Fibroblast of gingiva (primary cell): Measurements from ENCODE around the gene KCNMA1.
A peak's percentile ranks its signal among the peaks of the same experiment; 100 is the strongest.

Source experiments
- DNase-seq: peaks from one replicate; pipeline ENCODE4 v3.0.0-alpha.2; 2011; ENCODE audit warnings: low read depth

Gene KCNMA1

GRCh38 chr10:76887223-76888010 is 750.2 kb downstream of the KCNMA1 start:
- no peak for DNase-seq

DNA sequence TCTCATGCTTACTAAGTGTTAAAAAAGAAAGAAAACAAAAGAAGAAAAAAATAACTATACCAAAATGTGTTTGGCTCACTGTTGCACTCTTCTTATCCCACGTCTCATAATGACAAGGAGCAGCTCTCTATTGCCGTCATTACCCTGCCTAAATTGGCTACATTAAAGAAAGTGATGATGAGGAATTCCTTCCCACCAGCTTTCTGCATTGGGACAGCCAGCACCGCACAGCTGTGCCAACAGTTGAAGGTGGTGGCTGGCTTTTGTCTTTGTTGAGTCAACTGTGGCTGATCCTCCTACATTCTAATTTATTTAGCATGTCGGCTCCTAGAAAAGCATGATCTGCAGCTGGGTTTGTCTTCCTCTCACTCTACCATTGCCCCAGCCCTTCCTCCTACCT is 751.8 kb downstream of the KCNMA1 start:
- no peak for DNase-seq

GRCh38 chr10:76884673-76885275 is 752.8 kb downstream of the KCNMA1 start:
- DNase-seq, result no peak

DNA sequence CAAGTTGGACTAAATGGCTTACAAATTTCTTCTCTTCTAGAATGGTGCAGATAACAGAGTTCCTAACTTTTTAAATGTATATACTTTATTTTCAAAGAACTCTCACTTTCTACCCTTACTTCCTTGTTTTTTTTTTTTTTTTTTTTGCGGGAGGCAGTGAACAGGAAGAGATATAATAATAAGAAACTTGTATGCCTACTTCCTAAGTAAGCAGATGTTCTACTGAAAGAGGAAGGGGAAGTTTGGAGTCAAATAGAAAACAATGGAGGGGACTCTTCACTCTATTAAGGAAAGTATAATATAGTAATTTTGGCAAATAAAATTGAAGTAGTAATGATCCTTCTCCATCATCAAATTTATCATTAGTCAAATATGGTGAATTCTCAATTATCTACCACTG is 754.0 kb downstream of the KCNMA1 start:
- no peak for DNase-seq

GRCh38 chr10:76882796-76883195 is 754.8 kb downstream of the KCNMA1 start:
- DNase-seq, result no peak

GRCh38 chr10:76882245-76882644 is 755.4 kb downstream of the KCNMA1 start:
- no peak for DNase-seq

GRCh38 chr10:76881477-76882220 is 756.0 kb downstream of the KCNMA1 start:
- DNase-seq, result peak; percentile 70

DNA sequence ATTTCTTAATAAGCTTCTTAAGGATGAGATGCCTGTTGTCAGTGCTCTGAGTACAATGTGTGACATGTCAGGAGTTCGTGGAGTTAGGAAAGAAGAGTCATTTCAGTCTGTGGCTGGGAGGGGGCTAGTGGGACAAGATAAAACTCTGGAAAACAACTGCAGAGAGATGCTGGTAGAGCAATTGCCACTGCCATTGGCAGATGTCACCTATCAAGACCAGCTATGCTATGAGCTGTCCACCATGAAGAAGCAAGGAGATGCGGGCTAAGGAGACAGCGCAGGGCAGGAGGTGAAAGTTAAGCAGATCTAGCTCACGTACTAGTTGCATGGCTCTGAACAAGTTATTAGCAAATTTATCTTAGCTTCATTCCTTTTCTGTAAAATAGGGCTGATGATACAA is 756.7 kb downstream of the KCNMA1 start:
- DNase-seq, result no peak

- no peak for DNase-seq
These were observed 758.3 kb downstream of the KCNMA1 start for GRCh38 chr10:76879116-76879913.

DNA sequence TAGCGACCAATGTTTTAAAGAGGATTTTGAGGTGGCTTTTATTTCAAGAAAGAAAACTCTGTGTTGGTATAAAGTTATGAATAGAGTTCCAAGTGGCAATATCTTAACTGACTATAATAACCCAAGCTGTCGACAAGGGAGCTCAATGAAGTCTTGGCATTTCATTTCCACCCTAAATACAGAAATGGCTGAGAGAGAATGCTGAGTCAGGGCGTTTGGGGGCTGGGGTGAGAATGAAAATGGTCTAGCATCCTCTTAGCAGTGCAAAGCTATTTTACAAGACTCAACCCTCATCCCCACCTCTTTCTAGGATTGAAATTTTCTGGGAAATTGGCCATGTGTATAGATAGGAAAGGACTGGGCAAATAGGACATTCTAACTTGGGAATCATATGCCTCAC is 759.1 kb downstream of the KCNMA1 start:
- no peak for DNase-seq

- no peak for DNase-seq
These were observed 762.7 kb downstream of the KCNMA1 start for GRCh38 chr10:76874896-76875295.

GRCh38 chr10:76874176-76874575 is 763.4 kb downstream of the KCNMA1 start:
- DNase-seq, result peak; percentile 95

DNA sequence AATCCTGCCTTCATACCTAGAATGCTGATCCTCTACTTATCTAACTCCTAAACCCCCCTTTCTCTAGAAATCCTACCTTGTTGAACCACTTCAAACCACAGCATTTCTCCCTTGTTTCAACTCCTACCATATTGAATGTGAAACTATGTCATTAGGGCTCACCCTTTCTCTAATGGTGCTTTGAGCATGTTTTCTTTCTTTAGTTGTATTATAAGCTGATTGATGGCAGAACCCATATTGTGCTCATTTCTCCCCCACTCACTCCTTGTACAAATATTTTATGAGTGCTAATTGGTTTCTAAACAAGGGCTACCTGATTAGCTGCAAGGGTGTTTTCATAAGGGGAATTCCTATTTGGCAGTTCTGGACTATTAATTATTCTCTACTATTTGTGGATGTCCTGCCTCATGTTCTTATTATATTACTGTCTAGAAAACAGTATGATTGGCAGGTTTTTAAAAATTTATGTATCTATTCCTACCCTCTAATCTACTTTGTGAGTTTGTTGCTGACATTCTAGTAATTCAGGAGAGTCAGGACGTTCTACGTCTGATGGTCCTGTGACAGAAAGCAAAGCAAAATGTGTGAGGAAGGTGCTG is 765.8 kb downstream of the KCNMA1 start:
- no peak for DNase-seq

- peak; percentile 76 for DNase-seq
These were observed 767.7 kb downstream of the KCNMA1 start for GRCh38 chr10:76869931-76870330.

DNA sequence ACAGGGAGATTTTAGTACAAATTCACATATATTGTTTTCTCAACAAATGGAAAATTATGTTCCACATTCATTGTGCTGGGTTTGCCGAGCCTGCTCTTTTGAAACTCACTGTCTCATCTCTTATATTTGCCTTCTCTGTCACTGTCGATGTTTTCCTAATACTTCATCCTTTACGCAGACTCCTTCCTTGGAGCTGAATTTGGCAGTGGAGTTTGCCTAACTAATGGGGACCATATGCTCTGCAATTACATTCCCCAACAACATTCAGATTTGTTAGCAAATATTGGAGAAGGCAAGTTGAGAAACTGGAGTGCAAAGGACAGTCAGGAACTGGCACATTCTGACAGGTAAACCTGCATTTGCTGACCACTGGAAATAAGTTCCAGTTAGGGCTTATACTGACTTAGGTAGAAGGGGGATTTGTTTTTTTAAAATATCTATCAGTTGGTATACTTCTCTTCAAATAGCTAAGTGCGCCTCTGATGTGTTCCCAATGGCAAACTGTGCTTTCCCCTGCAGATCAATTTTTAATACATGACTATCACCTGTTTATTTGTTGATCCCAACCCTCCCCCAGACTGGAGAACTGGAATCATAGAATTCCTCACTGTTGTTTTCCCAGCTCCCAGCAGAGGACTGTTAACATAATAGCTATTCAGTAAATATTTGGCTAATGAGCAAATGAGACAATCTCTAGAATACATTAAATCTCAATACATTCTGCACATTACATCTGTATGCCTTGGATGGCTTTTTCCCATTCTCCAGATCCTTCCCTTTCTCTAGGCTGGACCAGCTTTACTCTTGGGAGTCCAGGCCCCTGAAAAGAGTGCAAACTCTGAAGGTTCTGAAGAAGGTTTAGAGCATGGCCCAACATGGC is 769.3 kb downstream of the KCNMA1 start:
- peak; percentile 91 for DNase-seq

DNA sequence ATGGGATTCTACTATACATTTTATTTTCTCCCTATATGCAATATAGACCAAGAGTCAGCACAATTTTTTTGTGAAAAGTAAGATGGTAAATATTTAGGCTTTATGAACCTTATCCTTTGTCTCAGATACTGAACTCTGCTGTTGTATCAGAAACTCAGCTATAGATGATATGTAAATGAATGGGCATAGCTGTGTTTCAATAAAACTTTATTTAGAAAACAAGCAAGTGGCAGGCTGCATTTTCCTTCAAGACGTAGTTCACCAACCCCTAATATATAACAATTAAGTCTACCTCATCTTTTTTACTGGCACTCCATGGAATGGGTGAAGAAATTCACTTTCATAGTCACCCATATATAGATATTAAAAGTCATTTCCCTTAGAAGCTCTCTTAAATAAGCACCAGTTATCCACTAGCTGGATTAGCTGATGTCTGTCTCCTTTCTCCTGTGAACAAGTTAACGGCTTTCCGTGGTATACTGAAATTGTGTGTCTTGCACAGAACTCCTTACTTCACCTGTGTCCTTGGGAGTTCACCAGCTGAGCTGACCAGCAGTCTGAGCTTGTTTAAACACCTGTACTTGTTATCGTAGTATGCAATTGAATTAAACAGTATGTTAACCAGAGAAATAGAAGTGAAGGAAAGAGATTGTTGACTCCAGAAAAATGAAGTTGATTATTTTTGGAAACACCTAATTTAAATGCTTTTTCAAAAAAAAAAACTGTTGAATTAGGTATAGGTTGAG is 770.6 kb downstream of the KCNMA1 start:
- DNase-seq, result no peak

DNA sequence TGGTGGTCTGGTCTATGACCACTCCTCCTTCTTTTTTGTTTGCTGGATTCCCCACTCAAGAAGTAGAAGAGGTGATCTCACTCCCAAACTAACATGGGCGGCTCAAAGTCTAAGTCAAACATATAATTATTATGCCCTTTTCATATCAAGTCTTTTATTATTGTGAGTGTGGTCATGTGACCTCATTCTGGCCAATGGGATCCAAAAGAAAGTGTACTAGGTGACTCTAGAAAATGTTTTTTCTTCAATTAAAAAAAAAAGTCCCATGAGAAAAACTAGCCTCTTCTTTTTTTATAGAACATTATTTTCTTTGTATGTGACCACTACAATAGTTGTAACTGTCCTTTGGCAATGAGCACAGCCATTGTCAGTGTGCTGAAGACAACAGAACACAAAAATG is 772.7 kb downstream of the KCNMA1 start:
- no peak for DNase-seq

DNA sequence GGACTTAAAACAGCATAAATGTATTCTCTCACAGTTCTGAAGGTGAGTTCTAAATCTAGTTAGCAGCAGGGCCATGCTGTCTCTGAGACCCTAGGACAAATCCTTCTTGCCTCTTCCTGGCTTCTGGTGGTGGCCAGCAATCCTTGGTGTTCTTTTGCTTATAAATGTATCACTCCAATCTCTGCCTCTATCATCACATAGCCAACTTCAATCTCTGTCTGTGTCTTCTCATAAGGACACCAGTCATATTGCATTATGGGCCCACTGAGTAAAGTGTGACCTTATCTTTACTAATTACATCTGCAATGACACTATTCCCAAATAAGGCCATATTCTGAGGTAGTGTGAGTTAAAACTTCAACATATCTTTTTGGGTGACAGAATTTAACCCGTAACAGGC is 778.9 kb downstream of the KCNMA1 start:
- DNase-seq, result no peak

GRCh38 chr10:76840802-76841201 is 796.8 kb downstream of the KCNMA1 start:
- DNase-seq, result no peak

DNA sequence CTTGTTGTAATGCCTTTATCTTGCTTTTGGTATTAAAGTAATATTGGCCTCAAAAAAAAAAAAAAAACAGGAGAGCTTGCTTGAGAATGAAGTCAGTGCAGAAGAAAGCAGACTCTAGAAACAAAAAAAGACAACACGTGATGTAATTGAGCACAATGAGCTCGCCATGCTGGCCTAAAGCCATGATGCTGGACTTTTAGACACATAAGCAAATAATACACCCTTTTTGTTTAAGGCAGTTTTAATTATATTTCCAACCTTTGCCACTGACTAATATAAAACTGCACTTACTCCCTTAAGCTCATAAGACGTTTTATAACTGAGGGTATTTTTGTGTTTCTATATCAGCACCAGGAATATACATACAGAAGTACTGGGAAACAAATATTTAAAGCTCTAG is 798.3 kb downstream of the KCNMA1 start:
- DNase-seq, result no peak
